Heart left ventricle (tissue), 13 donors: ENCODE measurements around the gene MICAL2.

ENCODE experiments used
- CTCF ChIP-seq, 12 donors: fragments of 200-600 bp; sonication (generic) in 4 of 12; IDR thresholded peaks; one replicate each; pipeline versions ENCODE4 v1.5.0 to v1.8.0; 2018 to 2022; ENCODE audit warnings: antibody characterized with exemption in 12 of 12, mild to moderate bottlenecking in 5 of 12
- POLR2A ChIP-seq, 2 donors: fragments of 450-650 bp; IDR thresholded peaks; one replicate each; pipeline ENCODE4 v1.6.1; 2017; ENCODE audit warnings: antibody characterized with exemption in 2 of 2, mild to moderate bottlenecking in 2 of 2, moderate library complexity in 2 of 2
- donor health status: ischemic (EF 13 %, LVEDD 7.1; RV severe dilation, severe dysfunction).
- donor health status: DM: no; HTN: yes; CAD: no.
- donor health status: DM: no; HTN: no; CAD: no.
- donor health status: ischemic (EF 25% LVEDD 6.9; RV normal size, moderate dysfunction).
- donor health status: ischemic (EF 25% LVEDD 5.7; RV mildly dilated, moderate dysfunction).
- donor health status: ischemic (EF 35%, LVEDD 5.7; RV mildly dilated, moderate dysfunction).
- donor health status: nonischemic (EF 11% LVEDD 7.7; RV severe dilation, severe dysfunction).
- donor health status: DM: yes; HTN: yes; CAD: no.
- donor health status: PGD.
- donor health status: ischemic (EF 29% LVEDD 5.4; RV normal size, mild dysfunction).
- donor health status: nonischemic (EF 23%, LVEDD 6.1; RV moderate dilation, normal function).

- TF ChIP-seq CTCF (IDR thresholded peaks at IDR 0.05) (no peak), POLR2A (IDR thresholded peaks at IDR 0.05) (no peak)
These were observed 43.4 kb upstream of the MICAL2 start for GRCh38 chr11:12066799-12067508.
